ENCODE data around the gene BIRC6. TPM values are rescaled to one million over a fixed set of nuclear protein-coding genes. Genes with fewer than 3 reads are reported as not detected.

The BIRC6 gene
- total RNA-seq, 1 donor from 2014 or later, result 180 TPM

DNA sequence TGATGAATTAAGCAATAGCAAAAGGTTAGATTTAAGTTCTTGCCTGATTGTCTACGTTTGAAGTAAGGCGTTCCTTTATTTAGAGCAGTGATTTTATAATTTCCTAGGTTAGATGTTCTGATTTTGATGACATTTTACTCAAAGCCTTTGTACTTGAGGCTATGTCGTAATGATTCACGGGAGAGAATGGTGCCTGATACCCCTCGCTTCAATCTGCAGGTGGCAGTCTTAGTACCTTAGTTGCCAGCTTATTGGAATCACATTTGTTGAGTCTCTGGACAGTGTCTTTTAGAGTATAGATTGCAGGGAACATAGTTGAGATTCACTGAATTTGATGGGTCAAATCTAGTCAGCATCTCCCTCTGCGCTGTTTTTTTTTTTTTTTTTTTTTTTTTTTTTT lies 89.5 kb downstream of the BIRC6 start:
- intact Hi-C loops (cut with micrococcal nuclease), result no loop called here
- no peak for ATAC-seq (ENCODE audit: low read depth)
- CTCF ChIA-PET, result no interaction called here
- peaks cover 70% of the 10 kb centered on the region for H3K36me3 Mint-ChIP-seq (ENCODE audit: low read depth)
- no peak overlapping the region for H3K4me3 Mint-ChIP-seq
- no peaks in the 10 kb centered on the region for H3K4me1 Mint-ChIP-seq
- no peak for DNase-seq
- no peak overlapping the region for H3K27ac Mint-ChIP-seq
- POLR2A ChIA-PET, result no interaction called here
- no peaks in the 10 kb centered on the region for H3K9me3 Mint-ChIP-seq
- no peaks in the 10 kb centered on the region for H3K27me3 Mint-ChIP-seq
- TF ChIP-seq, protein P1, sequence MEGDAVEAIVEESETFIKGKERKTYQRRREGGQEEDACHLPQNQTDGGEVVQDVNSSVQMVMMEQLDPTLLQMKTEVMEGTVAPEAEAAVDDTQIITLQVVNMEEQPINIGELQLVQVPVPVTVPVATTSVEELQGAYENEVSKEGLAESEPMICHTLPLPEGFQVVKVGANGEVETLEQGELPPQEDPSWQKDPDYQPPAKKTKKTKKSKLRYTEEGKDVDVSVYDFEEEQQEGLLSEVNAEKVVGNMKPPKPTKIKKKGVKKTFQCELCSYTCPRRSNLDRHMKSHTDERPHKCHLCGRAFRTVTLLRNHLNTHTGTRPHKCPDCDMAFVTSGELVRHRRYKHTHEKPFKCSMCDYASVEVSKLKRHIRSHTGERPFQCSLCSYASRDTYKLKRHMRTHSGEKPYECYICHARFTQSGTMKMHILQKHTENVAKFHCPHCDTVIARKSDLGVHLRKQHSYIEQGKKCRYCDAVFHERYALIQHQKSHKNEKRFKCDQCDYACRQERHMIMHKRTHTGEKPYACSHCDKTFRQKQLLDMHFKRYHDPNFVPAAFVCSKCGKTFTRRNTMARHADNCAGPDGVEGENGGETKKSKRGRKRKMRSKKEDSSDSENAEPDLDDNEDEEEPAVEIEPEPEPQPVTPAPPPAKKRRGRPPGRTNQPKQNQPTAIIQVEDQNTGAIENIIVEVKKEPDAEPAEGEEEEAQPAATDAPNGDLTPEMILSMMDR (IDR thresholded peaks at IDR 0.05), result no peak

DNA sequence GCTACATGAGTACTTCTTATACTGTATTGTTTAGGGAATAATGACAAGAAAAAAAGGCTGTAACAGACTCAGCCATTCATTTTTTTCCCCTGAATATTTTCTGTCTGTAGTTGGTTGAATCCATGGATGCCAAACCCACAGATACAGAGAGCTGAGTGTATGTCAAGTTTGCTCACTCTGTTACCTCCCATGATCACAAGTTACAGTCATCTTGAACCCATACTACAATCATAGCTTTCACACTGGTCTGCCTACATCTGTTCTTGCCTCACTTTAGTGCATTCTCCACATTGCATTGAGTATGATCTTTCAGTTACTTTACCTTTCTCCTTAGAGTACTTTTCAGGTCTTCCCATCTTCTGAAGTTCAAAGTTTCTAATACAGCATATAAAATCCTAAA lies 94.0 kb downstream of the BIRC6 start:
- ATAC-seq (ENCODE audit: low read depth) (no peak), DNase-seq (no peak)
- TF ChIP-seq, protein P1 (IDR thresholded peaks at IDR 0.05), result no peak
- Mint-ChIP-seq H3K4me3 (no peak overlapping the region), H3K27ac (no peak overlapping the region), H3K9me3 (no peaks in the 10 kb centered on the region), H3K27me3 (no peaks in the 10 kb centered on the region), H3K36me3 (ENCODE audit: low read depth) (peaks cover 52% of the 10 kb centered on the region), H3K4me1 (peaks cover 3% of the 10 kb centered on the region)
- intact Hi-C loops (cut with micrococcal nuclease), result loop anchor here (2.0 kb wide), 1 partner anchor 16 kb away; no protein-coding TSS in a partner anchor
- ChIA-PET POLR2A (no interaction called here), CTCF (no interaction called here)

DNA sequence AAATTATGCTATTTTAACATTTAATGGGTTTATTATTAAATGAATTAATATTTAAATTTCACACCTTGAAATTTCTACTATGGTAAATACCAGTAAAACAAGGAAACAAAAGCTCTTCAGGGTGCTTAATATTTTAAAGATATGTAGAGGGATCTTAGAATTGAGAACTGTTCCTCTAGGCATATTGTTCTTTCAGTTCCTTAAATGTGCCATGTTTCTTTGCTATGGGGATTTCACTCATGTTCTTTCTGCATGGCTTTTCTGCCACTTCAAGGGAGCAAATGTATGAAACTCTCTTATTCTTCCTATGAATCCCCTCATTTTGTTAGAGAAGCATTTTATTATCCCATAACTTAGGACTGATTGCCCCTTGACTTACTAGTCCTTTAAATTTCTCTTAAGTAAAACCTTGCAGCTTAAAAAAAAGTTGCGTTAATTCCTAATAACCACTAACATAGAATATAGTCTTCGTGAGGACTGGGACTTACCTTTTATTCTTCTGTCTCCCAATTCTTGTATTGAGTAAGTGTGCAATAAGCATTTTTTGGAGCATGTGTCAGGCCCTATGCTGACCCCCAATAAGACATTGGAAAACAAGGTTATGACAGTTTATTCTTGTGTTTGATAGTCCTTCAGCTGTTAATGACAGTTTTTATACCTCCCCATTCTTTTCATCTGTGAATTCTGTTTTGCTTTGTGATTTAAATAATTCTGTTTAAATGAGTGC lies 95.7 kb downstream of the BIRC6 start:
- Mint-ChIP-seq H3K27me3 (no peaks in the 10 kb centered on the region), H3K4me1 (peaks cover 3% of the 10 kb centered on the region), H3K27ac (no peak overlapping the region), H3K9me3 (no peaks in the 10 kb centered on the region), H3K36me3 (ENCODE audit: low read depth) (peaks cover 59% of the 10 kb centered on the region), H3K4me3 (no peak overlapping the region)
- ChIA-PET CTCF (no interaction called here), POLR2A (no interaction called here)
- ATAC-seq (ENCODE audit: low read depth), result no peak
- DNase-seq, result no peak
- TF ChIP-seq, protein P1 (IDR thresholded peaks at IDR 0.05), result no peak
- intact Hi-C loops (cut with micrococcal nuclease), result no loop called here

DNA sequence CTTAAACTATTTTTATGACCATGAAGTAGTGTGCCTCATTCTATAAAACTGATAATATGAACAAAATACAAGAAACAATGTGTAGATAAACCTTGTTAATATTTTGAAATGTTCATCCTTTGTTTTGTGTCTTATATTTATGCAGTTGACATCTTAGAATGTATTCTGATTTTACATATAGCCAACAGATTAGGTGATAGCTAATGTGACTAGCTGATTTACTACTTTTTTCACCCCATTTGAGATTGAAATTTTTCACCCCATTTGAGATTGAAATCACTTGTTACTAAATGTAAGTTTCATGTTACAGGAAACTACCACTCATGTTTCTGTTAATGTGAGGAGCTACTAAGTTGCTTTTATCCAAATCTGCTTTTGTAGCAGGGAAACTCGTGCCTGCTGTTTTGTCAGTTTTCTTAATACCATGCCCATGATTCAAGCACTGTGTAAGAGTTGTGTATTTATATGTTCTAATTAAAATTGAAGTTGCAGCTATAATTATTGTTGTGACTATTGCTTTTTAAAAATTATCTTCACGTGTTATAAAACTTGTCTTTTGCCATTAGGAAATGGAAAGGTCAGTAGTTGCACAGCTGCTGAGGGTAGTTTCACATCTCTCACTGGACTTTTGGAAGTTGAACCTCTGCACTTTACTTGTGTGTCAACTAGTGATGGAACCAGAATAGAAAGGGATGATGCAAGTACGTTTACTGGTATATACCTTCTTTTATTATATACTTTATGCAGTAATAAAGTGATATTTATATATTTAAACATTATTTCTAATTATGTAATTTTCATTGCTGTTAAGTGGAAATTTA lies 96.6 kb downstream of the BIRC6 start:
- no peak for DNase-seq
- TF ChIP-seq, protein P1 (IDR thresholded peaks at IDR 0.05), result no peak
- Mint-ChIP-seq H3K9me3 (no peaks in the 10 kb centered on the region), H3K27me3 (no peaks in the 10 kb centered on the region), H3K27ac (no peak overlapping the region), H3K4me3 (no peak overlapping the region), H3K4me1 (peaks cover 7% of the 10 kb centered on the region), H3K36me3 (ENCODE audit: low read depth) (peaks cover 64% of the 10 kb centered on the region)
- POLR2A ChIA-PET, result interaction anchor here (0.6 kb wide), 1 partner anchor 389 kb away, joined by 3 read pairs; no protein-coding TSS in a partner anchor
- no peak for ATAC-seq (ENCODE audit: low read depth)
- CTCF ChIA-PET, result interaction anchor here (1.2 kb wide), 1 partner anchor 28 kb away, joined by 3 read pairs; no protein-coding TSS in a partner anchor
- intact Hi-C loops (cut with micrococcal nuclease), result no loop called here

DNA sequence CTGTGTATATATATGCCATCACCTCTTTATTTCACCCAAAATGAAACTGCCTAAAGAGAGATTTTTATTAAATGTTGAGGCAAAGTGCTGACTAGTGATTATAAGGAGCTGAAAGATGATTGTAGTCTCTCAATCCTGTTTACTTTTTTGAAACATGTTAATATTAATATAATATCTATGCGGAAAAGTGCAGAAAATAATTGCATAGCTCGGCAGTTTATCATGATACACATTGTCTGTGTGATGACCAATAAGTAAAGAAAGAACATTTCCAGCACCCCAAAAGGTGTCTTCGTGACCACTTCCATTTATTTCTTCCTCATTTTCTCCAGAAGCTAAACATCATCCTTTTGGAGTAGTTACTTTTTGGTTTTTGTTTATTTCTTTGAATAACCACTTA lies 99.0 kb downstream of the BIRC6 start:
- intact Hi-C loops (cut with micrococcal nuclease), result no loop called here
- no peaks in the 10 kb centered on the region for H3K27me3 Mint-ChIP-seq
- DNase-seq (no peak), ATAC-seq (ENCODE audit: low read depth) (no peak)
- no peaks in the 10 kb centered on the region for H3K9me3 Mint-ChIP-seq
- peaks cover 51% of the 10 kb centered on the region for H3K36me3 Mint-ChIP-seq (ENCODE audit: low read depth)
- H3K4me1 Mint-ChIP-seq, result peaks cover 7% of the 10 kb centered on the region
- ChIA-PET CTCF (no interaction called here), POLR2A (no interaction called here)
- no peak overlapping the region for H3K27ac Mint-ChIP-seq
- TF ChIP-seq, protein P1 (IDR thresholded peaks at IDR 0.05), result no peak
- no peak overlapping the region for H3K4me3 Mint-ChIP-seq
